Measurements from ENCODE around the gene RNF40. TPM values are rescaled to one million over a fixed set of nuclear protein-coding genes. Genes with fewer than 3 reads are reported as not detected.

RNF40 gene
- total and polyA plus RNA-seq, 2 of the 8 experiments (the other 6 are each of a cell fraction or from before 2014, with no cell fraction given), result 38.5 to 68.7 TPM

GRCh38 chr16:30766933-30767284 lies 4.8 kb downstream of the RNF40 start (continued):
- TF ChIP-seq CHD7 (IDR thresholded peaks at IDR 0.05; ENCODE audit: insufficient replicate concordance, low read length), result no peak
- TF ChIP-seq CBX8 (IDR thresholded peaks at IDR 0.05; ENCODE audit: borderline replicate concordance, low read depth, low read length), result no peak
- TF ChIP-seq EP300 (IDR thresholded peaks at IDR 0.05; ENCODE audit: borderline replicate concordance in 1 of 2, low read depth in 2 of 2, low read length in 2 of 2), result no peak
- TF ChIP-seq YY1 (IDR thresholded peaks at IDR 0.05; ENCODE audit: low read depth, low read length), result no peak

Data from H1 (cell line).